Hepatic stellate cell (primary cell): Measurements from ENCODE around the gene ADAMTS16.

Experiments
- DNase-seq: peaks from one replicate; pipeline ENCODE4 v3.0.0; 2011; ENCODE audit warnings: low spot score

Gene ADAMTS16

GRCh38 chr5:5287419-5287818 lies 147.3 kb downstream of the ADAMTS16 start:
- no peak for DNase-seq

DNA sequence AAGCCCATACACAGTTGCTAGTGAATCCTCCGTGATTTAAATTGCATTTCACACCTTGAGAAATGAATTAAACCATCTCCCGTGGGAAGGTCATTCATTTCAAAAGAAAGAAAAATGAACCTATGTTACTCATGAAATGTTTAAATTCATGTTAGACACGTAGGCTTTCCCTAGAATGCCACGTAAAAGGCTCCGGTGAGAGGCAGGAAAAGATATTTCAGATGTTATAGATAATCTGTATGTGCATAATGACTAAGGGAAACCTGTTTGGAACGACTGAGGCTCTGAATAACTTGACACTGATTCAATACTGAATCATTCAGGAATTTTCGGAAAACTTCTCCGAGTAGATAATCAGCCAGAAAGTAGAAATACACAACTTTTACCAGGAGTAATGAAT lies 148.1 kb downstream of the ADAMTS16 start:
- no peak for DNase-seq

DNA sequence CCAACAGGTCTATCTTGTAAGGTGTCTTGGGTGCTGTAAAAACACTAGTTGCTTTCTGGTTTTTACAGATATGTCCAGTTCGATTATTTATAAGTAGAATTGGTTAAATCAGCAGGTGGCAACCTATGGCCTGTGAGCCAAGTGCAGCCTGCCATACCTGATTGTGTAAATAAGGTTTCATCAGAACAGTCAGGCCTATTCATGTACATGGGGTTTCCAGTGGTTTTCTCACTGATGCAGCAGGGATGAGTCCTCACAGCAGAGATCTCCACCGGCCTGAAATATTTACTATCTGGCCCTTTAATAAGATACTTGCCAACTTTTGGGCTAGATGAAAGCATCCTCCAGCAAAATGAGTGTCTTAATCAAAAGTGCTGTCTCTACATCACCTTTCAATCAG lies 149.4 kb downstream of the ADAMTS16 start:
- DNase-seq, result no peak

GRCh38 chr5:5290674-5291334 lies 150.7 kb downstream of the ADAMTS16 start:
- no peak for DNase-seq

DNA sequence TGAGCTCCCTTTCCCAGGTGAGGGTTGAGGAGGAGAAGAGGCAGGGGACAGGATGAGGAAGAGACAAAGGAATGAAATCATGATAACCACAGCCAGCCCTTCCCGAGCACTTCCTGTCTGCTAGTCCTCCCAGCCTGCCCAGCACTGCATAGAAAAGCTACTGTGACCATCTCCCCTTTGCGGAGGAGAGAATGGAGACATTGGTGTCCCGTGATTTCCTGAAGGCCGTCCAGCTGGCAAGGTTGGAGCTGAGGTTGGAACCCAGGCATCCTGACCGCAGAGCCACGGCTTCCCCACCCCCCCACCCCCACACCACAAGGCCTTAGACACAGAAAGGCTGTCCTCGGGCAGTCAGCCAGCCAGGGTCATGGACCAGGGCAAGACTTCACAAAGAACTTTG lies 151.2 kb downstream of the ADAMTS16 start:
- no peak for DNase-seq

DNA sequence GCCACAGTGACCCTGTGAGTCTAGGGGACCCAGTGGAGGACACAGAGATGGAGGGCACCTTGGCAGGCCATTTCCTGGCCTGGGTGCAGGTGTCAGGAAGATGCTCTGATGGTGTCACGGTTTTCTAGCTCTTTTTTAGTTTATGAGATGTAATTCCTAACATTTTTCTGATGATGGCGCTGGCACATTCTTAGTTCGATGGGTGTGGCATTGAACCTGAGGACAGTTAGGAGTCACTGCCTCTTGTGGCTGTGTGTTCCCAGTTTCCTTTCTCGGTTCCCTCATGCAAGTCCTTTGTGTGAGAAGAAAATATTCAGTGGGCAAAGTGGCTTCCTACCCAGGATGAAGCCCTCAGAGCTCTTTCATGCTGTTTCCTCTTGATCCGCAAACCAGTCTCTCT lies 152.9 kb downstream of the ADAMTS16 start:
- DNase-seq, result no peak

DNA sequence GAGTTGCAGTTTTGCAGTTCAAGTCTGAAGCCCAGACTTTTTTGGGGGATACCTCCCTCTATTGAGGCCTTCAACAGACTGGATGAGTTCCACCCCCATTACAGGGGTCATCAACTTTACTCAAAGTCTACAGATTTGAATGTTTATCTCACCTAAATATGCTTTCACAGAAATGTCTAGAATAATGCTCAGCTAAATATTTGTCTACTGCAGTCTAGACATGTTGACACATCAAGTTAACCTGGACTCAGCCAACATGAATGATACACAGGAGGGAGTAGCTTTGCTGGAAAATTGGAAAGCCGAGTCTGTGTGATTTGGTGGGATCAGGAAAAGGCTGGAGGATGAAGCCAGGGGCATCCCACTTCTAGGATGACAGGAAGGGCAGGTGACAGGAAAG lies 154.3 kb downstream of the ADAMTS16 start:
- no peak for DNase-seq

DNA sequence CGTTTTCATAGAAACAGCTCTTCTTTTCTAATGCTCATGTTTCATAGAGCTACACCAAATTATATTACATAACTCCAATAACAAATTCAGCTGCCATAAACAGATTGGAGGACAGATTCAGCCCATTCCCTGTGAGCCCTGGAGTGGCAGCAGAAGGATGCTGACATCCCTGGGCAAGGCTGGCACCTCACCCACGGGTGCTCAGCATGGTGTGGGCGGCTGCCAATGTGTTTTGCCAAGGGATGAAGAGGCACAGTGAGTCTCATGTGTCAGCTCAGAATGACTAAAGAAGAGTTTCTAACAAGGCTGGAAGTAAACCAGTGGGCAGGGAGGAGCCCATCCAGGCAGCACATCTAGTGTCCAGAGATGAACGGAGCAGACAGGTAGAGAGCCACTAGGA lies 155.2 kb downstream of the ADAMTS16 start:
- DNase-seq, result no peak

DNA sequence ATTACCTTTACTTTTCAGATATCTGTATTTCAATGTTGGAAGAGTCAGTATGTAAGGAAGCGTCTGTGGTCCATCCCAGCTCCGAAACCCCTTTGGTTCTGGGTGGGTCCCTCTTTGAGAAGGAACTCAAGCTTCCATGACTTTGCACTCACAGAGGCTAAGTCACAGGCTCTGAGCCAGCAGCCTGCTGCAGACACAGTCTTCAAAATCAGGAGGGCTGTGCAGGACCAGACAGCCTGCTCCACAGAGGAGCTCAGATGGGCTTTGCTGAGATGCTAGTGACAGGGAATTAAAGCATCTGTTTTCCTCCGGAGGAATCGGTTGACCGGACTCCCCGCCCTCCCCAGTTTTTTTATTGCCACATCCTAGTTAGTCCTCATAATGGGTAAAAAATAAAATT lies 155.9 kb downstream of the ADAMTS16 start:
- DNase-seq, result no peak

- DNase-seq, result no peak
These were observed 157.4 kb downstream of the ADAMTS16 start for GRCh38 chr5:5297432-5298067.

DNA sequence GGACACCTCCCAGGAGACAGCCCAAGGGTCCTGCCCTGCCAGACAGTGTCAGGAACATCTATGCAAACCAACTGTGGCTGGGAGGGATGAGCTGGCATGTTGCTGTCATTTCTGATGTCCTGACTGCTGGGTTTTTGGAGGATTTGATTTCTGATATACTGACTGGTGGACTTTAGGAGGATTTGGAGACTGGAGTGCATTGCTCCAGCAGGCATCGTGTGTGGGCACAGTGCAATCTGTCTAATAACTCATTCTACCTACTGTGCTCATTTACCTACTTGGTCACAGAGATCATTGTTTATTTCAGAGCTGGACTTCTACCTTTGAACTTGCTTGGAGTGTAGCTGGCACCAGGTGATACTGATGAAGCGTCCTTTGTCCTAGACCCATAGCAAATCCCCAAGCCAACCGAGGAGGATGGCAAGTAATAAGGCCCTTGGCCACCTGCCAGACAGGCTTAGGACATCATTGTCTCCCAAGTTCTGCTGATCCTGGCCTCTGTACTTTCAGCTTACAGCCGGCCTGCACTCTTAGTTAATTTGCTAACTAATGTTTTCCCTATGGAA lies 158.0 kb downstream of the ADAMTS16 start:
- no peak for DNase-seq

DNA sequence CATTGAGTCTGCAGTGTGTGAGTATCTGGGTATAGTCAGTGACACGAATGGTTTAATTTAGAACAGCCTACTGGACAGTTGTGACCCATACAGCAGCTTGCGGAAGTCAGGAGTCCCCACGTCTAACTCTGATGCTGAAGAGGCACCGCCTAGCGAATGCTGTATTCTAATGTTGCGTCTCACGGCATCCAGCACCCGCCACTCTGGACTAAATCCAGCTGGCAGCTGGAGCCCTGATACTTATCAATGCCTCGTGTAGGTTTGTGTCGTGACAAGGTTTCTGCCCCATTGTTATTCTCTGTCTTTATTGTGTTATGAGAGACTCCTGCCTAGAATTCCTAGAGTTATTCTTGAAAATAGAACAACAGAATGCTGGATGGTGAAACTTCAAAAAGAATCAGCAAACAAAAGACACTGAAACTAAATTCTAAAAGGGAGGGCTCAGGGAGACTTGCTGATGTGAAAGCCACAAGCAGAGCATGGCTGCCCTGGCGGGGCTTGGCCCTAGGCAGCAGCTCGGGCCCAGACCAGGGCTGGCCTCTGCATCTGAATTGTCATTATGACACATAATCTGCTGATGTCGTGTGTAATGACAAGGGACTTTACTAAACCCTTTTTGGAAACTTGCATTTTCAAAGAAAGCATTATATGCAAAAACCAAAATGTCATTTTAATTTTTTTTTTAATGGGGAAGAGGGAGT lies 158.9 kb downstream of the ADAMTS16 start:
- no peak for DNase-seq

DNA sequence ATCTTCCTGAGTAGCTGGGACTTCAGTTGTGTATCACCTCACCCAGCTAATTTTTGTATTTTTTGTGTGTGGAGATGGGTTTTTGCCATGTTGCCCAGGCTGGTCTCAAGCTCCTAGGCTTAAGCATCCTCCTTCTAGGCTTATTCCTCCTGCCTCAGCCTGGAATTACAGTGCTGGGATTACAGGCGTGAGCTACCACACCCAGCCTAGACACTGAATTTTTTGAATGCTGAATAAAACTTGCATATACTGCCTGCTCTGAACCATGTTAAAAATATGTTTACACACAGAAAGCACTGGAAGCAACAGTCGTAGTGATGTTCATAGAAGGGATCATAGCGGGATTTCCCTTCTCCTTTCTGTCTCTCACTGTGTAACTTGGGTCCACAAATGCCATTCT lies 161.0 kb downstream of the ADAMTS16 start:
- no peak for DNase-seq

- DNase-seq, result no peak
These were observed 162.1 kb downstream of the ADAMTS16 start for GRCh38 chr5:5302201-5302600.

- no peak for DNase-seq
These were observed 163.1 kb downstream of the ADAMTS16 start for GRCh38 chr5:5303242-5303641.

- no peak for DNase-seq
These were observed 164.4 kb downstream of the ADAMTS16 start for GRCh38 chr5:5304361-5305020.

GRCh38 chr5:5306696-5307095 lies 166.6 kb downstream of the ADAMTS16 start:
- no peak for DNase-seq

GRCh38 chr5:5308319-5308718 lies 168.2 kb downstream of the ADAMTS16 start:
- DNase-seq, result no peak

DNA sequence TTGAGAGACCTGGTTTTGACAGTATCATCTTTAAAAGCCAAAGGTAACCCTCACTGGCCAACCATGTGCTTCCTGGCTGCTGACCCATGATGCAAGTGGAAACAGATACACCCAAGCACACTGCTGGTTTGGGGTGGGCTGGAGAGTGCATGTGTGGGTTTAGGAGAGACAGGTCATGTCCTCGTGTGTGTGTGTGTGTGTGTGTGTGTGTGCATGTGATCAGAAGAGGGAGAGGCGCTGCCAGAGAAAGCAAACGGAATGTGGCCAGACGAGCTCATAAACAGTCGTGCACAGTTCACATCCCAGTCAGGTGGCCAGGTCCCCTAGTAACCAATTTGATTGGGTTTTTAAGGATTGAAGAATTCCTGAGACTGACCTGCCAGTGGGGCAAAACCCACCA lies 169.5 kb downstream of the ADAMTS16 start:
- no peak for DNase-seq

DNA sequence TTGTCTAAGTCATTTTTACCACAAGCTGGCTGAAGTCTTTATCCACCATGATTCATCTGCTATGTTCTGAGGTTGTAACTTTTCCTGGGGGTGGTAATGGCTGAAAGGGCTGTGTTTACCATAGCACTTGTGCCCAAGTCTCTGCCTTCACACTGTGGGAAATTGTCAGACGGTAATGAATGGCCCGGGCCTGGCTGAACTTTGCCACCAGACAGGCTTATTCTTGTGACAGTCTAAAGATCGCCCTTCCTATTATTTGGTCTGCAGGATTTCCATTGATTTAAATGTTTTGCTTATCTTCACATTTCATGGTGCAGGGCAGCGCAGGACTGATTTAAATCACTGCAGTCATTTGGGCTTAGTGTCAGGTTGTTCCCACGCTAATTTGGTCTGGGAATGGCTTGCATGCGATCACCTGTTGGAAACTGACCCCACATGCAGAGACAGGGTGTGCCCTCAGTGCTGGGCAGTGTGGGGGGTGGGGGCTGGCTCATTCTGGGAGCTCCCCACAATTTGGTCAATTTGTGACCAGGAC lies 173.0 kb downstream of the ADAMTS16 start:
- no peak for DNase-seq

DNA sequence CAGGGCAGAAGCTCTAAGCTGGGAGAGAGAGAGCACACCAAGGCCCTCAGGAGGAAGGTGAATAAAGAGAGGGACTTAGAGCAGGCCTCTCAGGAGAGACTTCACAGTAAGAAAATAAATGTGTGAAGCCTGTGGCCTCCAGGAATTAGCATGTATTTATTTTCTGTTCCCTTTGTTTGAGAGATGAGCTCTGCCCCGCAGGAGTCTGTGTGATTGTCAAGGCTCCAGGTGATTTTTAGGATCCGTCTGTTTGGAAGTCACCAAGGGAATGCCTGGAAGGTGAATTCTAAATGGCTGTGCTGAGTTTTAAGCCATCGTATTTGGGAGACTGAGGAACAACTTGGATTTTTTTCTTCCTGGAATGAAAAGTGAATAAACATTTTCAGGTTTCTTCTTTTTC lies 174.0 kb downstream of the ADAMTS16 start:
- DNase-seq, result no peak

- no peak for DNase-seq
These were observed 174.5 kb downstream of the ADAMTS16 start for GRCh38 chr5:5314626-5315025.
